Stimulated activated CD4-positive, alpha-beta T cell treated with anti-CD3 and anti-CD28 coated beads, TNF-alpha, amount 100 ng/mL, for 1 hour (primary cell): Measurements from ENCODE around the gene NEDD9.

Experiments
- DNase-seq, 3 donors: peaks; one replicate each; pipeline ENCODE4 v3.0.0-alpha.2; 2020; ENCODE audit warnings: low read depth in 3 of 3, low spot score in 1 of 3

The NEDD9 gene

GRCh38 chr6:11218538-11219399, 13.7 kb downstream of the NEDD9 start:
- DNase-seq, result no peak

GRCh38 chr6:11218102-11218442, 14.4 kb downstream of the NEDD9 start:
- no peak for DNase-seq

- DNase-seq, result no peak
These were observed 14.9 kb downstream of the NEDD9 start for GRCh38 chr6:11217360-11218101.

GRCh38 chr6:11215773-11216172, 16.7 kb downstream of the NEDD9 start:
- DNase-seq, result no peak

GRCh38 chr6:11214901-11215300, 17.6 kb downstream of the NEDD9 start:
- DNase-seq, result no peak

- DNase-seq, result no peak
These were observed 18.2 kb downstream of the NEDD9 start for GRCh38 chr6:11214084-11214833.

- no peak for DNase-seq
These were observed 18.9 kb downstream of the NEDD9 start for GRCh38 chr6:11213422-11214021.

GRCh38 chr6:11212664-11213063, 19.8 kb downstream of the NEDD9 start:
- DNase-seq, result no peak

- DNase-seq, result no peak
These were observed 21.2 kb downstream of the NEDD9 start for GRCh38 chr6:11211254-11211653.

GRCh38 chr6:11210386-11211138, 21.9 kb downstream of the NEDD9 start:
- DNase-seq, result no peak

- no peak for DNase-seq
These were observed 22.6 kb downstream of the NEDD9 start for GRCh38 chr6:11209906-11210305.

- DNase-seq, result no peak
These were observed 23.1 kb downstream of the NEDD9 start for GRCh38 chr6:11209369-11209768.

- DNase-seq, result no peak
These were observed 23.6 kb downstream of the NEDD9 start for GRCh38 chr6:11208854-11209253.

- no peak for DNase-seq
These were observed 24.2 kb downstream of the NEDD9 start for GRCh38 chr6:11208267-11208666.

- no peak for DNase-seq
These were observed 25.1 kb downstream of the NEDD9 start for GRCh38 chr6:11207199-11207968.

GRCh38 chr6:11206576-11206975, 25.9 kb downstream of the NEDD9 start:
- no peak for DNase-seq

GRCh38 chr6:11204794-11205366, 27.6 kb downstream of the NEDD9 start:
- DNase-seq, result no peak

GRCh38 chr6:11204005-11204399, 28.5 kb downstream of the NEDD9 start:
- DNase-seq, result no peak

- no peak for DNase-seq
These were observed 29.0 kb downstream of the NEDD9 start for GRCh38 chr6:11203306-11204004.
